Ramos (cell line): ENCODE measurements around the gene NPAS2.

Source experiments
- in situ Hi-C: fragments of 300-500 bp; cut with MboI; formaldehyde crosslinking; loops from one replicate; pipeline ENCODE4 v1.14.3; 2022; ENCODE audit warnings: low sequenced_read_pairs; ENCODE audit not compliant: unreplicated experiment

NPAS2 gene

GRCh38 chr2:100997509-100998234, 177.7 kb downstream of the NPAS2 start:
- in situ Hi-C loops, result no loop called here

GRCh38 chr2:100998235-100998573, 178.3 kb downstream of the NPAS2 start:
- in situ Hi-C loops, result no loop called here

GRCh38 chr2:100999995-101000394, 180.1 kb downstream of the NPAS2 start:
- in situ Hi-C loops, result no loop called here

DNA sequence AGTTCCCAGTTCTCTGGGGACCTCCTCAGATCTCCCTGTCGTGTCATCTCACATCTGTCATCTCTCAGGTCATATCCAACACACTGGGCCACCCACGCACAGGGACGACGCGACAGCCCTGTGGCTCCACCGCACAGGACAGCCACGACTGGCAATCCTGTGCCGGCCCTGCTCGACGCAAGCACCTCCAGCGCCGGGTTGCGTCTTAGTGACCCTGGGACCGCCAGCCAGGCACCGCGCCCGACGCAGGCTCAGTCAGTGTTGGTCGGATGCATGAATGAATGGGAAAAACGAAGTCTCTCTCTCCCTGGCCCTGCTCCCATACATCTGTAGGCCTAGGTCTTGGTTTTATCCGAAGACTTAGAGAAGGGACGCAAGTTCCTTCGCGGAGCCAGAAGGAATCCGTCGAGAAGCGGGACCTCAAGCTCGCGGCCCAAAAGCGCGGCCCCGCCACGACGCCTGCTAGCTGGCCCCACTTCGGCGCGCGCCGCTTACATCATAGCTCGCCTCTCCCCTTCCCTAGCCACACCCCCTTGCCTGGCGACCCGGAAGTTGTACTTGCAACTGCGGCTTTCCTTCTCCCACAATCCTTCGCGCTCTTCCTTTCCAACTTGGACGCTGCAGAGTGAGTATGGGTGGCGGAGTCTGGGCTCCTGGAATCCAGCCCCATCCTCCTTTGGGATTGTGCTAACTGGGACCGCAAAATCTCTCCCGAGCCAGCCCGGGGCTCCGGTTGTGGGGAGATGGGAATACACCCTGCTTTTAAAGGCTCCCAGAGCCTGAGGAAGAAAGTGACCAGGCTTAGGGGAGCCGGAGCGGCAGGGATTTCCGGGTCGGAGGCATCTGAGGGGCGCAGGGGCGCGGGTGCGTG, 182.0 kb downstream of the NPAS2 start, which contains the start of gene RPL31:
Gene RPL31, plus strand, starts transcription at position 599 of the 871 bp plus-strand sequence. CDS start 413 bp downstream, outside the sequence.
- in situ Hi-C loops, result no loop called here

DNA sequence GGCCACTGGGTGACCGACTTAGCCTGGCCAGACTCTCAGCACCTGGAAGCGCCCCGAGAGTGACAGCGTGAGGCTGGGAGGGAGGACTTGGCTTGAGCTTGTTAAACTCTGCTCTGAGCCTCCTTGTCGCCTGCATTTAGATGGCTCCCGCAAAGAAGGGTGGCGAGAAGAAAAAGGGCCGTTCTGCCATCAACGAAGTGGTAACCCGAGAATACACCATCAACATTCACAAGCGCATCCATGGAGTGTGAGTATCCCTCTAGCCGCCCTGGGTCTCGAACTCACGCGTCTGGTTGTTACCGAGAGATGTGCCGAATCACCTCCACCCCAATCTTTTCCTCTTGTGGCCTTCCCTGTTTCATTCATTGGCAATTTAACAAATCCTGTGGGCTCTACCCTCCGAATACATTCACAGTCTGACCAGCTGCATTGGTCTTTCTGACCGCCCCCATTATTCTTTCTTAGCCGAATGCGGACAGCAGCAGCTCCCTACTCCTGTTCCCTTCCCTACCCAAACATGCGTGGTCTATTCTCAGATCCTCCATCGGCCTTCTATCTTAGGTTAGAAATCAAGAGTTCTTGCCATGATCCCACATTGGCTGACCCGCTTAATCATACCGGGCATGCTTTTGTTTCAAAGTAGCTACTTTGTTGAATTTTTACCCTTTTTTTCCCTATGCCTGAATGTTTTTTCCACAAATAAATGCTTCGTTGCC, 182.8 kb downstream of the NPAS2 start:
- in situ Hi-C loops, result no loop called here

DNA sequence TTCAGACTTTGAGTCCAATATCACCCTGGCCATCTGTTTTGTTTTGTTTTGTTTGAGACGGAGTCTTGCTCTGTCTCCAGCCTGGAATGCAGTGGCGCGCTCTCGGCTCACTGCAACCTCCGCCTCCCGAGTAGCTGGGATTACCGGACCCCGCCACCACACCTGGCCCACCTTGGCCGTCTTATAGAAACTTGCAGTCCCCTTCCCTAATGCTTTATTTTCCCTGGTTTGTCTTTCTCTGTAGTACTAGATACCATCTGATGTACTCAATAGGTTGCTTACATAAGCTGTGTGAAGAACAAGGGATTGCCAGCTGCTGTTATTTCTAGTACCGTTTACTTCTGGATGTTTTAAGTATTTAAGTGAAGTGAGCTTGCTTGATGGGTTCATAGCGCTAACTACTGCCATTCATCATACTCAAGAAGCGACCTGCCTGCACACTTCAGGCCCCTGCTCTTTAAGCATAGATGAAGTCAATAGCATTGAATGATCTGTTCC, 183.4 kb downstream of the NPAS2 start:
- in situ Hi-C loops, result no loop called here

GRCh38 chr2:101004620-101005325, 184.8 kb downstream of the NPAS2 start:
- in situ Hi-C loops, result no loop called here

DNA sequence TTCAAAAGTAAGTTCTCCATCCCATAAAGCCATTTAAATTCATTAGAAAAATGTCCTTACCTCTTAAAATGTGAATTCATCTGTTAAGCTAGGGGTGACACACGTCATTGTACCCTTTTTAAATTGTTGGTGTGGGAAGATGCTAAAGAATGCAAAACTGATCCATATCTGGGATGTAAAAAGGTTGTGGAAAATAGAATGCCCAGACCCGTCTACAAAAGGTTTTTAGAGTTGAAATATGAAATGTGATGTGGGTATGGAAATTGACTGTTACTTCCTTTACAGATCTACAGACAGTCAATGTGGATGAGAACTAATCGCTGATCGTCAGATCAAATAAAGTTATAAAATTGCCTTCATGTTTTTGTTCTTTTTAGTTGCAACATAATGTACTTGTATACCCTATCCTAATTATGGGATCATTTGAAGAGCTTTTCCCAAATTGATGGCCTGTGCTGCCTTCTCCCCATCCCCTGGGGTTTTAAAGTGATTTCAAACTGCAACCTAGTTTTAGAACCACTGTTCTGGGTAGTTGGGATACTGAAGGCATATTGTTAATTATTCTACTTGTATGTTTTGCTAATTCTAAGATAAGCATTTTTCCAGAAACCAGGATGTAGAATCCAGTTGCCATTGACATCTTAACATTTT, 186.3 kb downstream of the NPAS2 start:
- in situ Hi-C loops, result no loop called here

GRCh38 chr2:101007415-101008345, 187.7 kb downstream of the NPAS2 start:
- in situ Hi-C loops, result no loop called here

DNA sequence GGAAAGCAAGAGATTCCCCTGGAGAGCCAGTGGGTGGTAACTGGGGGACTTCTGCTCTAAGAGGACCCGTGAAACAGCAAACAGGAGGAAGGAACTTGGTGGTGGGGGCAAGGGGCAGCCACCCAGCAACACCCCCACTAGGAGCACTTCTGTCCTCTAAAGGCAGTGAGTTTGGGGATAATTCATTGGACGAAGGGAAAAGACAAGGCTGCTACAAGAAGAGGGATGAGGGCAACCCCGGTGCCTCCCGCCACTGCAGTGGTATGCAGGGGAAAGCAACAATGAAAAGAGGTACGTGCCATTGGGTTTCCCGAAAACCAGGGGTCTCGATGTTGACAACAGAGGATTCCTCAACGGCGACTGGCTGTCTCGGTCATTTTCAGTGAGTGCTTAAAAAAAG, 191.2 kb downstream of the NPAS2 start:
- in situ Hi-C loops, result no loop called here

GRCh38 chr2:101012054-101012705, 192.2 kb downstream of the NPAS2 start:
- in situ Hi-C loops, result no loop called here

DNA sequence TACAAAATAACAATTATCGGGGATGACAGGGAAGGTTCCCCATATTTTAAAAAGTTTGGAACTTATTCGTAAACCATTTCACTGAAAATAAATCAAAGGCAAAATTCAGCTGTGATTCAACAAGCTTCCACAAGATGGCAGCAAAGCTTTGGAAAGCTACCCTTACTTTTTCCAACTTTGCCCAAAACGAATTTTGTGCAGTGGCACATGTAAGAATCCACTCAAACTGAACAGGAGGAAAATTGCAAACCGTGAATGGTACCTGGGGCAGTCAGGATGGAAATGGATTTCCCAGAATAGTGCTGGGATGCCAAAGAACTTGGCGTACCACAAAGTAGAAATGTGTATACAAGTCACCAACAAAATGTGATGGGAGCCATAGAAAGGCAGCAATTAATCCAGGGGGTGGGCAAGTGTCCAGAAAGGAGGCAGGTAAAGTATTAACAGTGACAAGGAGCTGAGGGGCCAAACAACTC, 192.8 kb downstream of the NPAS2 start:
- in situ Hi-C loops, result no loop called here

DNA sequence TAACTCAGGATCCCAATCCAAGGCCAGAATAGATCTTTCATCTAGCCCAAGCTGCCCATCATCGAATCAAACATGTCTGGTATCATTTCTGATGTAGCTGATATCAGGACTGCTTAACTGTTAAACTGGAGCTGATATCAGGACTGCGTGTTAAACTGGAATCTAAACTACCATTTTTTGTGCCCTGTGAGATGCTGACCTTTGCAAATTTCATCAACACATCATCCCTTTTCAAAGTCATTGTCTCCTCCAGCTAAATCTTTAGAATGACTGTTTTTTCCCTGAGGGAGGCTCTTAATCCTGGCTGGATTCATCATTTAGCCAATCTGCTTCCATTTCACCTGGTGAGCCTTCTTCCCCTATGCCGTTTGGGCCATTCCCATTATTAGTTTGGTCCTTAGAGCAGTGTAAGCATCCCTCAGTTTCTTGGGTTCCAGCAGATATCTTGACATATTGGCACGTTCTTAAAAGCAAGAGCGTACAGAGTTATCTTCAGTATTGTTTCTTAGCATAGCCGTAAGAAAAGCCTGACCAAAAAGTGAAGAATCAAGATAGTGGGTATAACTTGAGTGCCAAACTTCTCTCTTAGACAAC, 194.4 kb downstream of the NPAS2 start:
- in situ Hi-C loops, result no loop called here

GRCh38 chr2:101017371-101017770, 197.4 kb downstream of the NPAS2 start:
- in situ Hi-C loops, result no loop called here

DNA sequence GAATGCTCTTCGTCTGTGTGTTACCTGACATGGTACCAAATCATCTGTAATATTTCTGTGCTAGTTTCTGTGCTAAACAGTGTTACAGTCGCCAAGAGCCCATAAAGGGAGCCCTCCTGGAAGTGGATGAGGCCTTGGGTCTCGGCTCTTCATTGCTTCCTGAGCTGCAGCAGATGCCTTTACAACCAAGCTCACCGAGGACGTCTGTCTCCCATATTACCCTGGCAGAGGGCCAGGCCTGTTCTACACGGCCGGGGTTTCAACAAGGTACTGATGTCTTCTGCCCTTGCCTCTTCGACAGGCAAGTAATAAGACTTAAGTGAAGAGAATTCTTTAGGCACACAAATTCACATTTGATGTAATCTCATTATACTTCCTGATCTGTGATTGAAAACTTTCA, 199.0 kb downstream of the NPAS2 start:
- in situ Hi-C loops, result no loop called here

GRCh38 chr2:101022221-101022620, 202.3 kb downstream of the NPAS2 start:
- in situ Hi-C loops, result no loop called here

GRCh38 chr2:101023327-101024107, 203.6 kb downstream of the NPAS2 start:
- in situ Hi-C loops, result no loop called here
